GM19025 (cell line): ENCODE results near the gene ACOT11.
"Not testable (repeated sequence)": the region's sequence is repeated elsewhere in the genome, so short reads cannot be mapped to it uniquely, and the experiment has no call there.

Experiments used
- ATAC-seq: cut with Tn5 transposase; IDR thresholded peaks from one replicate; pipeline ENCODE4 v1.9.1; 2021; ENCODE audit warnings: mild to moderate bottlenecking, low read depth, moderate library complexity; ENCODE audit not compliant: unreplicated experiment

The ACOT11 gene

DNA sequence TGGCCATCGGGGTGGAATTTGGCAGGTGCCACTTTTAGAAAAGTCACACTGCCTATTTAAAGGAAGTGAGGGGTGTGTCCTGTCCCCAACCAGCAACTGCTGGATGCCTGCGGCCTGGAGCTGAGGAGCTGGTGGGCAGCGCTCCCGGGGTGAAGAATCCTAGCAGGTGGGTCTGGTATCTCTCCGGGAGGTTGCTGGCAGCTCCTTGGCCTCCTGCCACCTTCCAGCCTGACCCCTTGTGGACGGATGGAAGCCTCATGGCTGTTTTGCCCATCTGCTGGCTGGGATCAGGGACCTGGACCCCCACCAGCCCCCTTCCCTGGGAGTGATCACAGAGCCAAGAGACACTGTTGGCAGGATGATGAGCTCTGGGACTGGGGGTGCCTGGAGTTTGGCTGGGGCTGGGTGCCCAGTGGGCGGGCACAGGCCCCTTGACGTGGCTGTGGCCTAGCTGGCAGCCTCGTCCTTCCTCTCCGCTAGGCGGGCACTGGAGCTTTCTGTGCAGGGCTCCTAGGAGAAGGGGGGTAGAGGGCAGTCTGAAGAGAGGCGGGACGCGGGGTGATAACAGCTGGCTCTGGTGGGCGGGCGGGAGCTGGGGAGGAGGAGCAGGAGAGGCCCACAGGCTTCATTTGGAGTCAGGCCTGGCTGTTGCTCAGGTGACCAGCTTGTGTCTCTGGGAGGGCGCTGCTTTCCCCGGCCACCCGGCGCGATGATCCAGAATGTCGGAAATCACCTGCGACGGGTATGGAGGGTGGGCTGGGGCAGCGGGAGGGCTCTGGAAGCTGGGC, at the start of gene ACOT11:
Gene ACOT11 (plus strand): TSS at position 628 of the 788 bp plus-strand sequence. CDS start 82 bp downstream, at position 710.
- ATAC-seq = no peak

DNA sequence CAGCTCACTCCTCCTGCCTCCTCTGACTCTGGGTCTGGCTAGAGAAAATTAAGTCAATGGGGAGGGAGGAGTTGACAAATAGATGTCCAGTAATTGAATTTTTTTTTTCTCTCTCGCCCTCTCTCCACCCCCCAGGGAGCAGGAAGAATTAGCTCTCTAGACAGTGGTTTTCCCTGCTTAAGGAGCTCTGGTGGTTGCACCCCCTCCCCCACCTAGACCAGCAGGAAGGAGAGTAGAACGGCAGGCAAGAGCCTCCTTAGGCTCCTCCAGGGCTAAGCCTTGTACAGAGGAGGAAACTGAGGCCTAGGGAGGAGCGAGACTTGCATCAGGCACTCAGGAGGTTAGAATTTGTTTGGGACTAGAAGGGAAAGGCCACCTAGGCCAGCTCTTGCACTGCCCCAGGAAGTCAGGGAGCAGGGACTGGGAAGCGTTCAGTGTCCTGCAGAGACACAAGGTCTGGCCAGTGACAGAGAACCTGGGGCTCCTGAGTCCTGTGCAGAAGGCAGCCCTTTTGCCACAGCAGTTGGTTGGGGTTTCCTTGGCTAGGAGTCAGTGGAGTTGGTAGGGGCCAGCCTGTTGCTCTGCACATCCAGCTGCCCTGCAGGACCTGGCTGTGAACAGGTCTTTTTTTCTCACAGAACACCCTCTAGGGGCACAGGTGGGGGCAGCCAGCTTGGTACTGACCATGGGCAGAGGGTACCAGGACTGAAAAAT, 49.5 kb upstream of the ACOT11 start:
- no peak for ATAC-seq

DNA sequence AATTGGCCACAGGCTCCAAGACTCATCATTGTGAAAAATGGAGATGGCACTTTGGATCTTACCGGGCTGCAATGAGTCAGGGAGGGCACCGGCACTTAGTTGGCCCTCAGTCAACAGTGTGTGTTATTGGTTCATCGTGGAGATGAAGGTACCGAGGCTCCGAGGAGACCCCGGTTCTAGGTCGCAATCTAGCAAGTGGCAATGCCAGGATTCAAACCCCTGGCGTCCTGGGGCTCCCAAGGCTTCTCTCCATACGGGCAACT, 49.0 kb upstream of the ACOT11 start:
- no peak for ATAC-seq

DNA sequence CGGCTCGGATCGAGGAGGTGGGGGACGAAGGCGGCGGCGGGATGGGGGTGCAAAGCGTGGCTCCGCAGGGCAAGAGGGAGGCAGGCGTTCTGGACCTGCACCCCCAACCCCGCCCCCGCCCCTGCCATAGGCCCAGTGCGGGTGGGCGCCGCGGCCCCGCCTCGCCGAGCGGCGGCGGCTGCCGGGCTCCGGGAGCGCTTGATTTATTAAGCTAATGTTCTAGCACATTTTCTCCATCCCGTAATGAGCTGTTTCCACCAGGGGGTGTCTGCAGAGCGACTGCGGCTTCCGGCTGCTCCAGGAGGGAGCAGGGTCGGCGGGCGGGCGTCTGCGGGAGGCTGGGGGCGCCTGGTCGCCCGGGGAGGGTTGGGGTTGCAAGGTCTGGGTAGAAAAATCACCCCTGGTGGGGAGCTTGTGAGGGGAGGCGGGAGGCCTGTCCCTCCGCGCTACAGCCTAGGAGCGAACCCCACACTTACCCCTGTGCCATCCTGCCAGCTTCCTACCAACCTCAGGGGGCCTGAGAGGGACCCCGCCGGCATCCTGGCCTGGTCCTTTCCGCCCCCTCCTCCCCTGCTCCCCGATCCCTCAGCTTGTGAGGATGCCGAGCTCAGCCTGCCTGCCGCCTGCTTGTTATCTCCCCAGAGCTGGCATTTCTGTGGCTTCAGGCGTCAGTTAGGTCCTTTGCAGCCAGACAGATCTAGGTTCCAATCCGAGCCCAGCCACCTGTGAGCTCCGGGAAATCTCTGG, 48.5 kb upstream of the ACOT11 start:
- no peak for ATAC-seq

DNA sequence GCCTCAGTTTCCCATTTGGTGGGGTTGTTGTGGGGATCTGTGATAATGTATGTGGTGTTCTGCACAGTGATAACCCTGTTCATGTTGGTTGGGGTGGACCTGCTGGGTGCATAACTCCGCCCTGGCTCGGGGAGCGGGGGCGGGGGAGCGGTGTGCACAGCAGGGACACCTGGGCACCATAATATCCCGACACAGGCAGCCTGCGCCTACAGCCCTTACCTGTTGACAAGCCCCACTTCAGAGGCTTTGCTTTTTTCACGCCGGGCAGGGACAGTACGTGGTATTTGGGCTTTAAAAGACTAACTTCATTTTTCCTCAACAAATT, 48.0 kb upstream of the ACOT11 start:
- no peak for ATAC-seq

DNA sequence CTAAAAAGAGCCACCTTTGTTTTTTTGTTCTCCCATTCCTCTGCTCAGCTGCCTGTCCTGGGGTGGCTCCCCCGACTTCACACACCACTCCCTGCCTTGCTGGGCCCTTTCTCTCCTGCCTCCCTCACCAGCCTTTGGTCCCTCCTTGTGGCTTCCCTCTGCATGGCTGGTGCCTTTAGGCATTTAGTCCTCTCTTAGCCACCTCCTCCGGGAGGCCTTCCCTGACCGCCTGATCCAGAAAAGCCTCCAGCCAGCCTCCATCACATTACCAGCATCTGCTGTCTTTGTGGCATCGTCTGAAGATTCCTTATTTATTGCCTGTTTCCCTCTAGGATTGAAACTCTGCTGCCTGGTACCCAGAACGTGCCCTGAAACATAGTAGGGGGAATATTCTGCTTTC, 46.2 kb upstream of the ACOT11 start:
- no peak for ATAC-seq

DNA sequence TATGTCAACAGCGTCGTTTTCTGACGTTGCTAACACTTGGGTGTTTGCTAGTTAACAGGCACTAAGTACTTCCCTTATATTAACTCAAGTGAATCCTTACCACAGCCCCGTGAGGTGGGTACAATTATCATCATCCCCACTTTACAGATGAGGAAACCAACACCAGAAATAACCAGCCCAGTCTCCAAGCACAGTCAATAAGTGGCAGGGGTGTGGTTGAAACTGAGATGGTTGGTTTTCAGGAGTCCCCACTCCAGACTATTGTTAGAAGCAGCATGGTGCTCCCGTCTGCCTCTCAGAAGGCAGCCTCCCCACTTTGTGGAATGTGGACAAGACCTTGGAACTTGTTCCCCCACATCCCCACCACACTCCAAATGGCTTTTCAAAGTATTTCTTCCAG, 45.7 kb upstream of the ACOT11 start:
- ATAC-seq = no peak

DNA sequence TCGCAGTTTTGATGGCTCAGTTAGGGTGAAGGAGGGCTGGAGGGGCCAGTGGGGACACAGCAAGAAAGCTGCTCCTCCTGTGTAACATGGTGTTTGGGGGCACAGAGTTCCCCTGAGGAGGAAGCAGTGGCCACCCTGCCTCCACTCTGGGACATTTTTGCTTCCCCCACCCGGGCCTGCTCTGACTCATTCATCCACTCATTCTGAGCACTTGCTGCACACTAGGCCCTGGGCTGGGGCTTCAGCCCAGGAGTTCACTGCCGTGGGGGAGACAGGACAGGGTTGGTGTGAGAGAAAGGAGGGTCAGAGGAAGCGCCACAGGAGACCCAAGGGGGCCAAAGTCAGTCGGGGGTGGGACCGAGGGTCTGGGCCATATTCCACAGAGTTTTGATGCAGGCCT, 41.4 kb upstream of the ACOT11 start:
- no peak for ATAC-seq

DNA sequence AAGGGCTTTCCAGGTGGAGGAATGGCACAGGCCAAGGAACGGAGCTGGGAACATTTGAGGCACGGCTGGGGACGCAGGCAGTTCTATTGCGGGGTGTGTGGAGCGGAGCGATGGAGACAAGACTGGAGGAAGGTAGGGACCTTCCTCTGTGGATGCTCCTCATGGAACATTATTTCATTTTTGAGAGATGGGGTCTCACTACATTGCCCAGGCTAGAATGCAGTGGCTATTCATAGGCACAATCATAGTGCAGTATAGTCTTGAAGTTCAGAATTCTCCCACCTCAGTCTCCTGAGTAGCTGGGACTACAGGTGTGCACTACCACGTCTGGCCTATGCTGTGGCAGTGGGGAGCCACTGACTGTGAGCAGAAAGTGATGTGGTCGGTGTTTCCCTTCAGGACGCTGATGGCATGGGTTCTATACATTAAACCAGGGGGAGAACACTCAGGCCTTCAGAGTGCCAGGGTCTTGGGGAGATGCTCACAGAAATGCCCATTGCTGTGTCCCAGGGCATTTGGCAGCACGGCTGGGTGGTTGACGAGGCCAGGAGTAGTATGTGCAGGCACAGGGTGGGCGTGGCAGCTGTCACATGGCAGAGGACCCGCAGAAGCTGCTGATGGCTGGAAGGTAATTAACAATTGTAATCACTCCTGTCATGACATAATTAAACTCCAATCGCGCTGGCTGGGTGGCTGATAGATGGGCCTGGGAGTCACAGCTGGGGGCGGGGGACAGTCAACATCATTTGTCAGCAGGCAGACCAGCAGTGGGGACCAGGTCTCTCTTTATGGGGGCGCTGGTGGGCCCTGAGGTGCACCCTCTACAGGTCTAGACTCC, 40.8 kb upstream of the ACOT11 start:
- no peak for ATAC-seq

DNA sequence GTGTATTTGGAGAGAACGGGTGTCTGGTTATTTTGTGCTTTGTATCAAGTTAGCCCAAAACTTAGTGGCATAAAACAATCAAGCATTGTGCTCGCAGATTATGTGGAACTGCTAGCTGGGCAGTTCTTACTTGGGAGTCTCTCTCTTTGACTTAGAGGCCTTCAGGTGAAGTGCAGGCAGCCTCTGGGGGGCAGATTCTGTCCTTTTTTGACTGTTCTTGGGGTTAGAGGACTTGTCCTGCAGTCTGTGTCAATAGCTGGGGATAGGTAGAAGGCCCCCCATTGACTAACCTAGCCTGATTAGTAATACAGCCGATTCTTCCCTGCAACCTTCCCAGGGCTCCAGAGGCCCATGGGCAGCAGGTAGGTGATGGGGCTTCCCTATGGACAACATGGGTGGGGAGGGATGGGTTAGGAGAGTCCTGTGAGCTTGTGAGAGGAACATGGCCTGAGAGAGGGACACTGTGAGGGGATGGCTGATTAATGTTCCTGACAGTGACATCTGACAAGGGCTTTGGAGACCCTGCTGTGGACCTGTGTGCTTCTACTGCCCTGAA, 37.2 kb upstream of the ACOT11 start:
- no peak for ATAC-seq

DNA sequence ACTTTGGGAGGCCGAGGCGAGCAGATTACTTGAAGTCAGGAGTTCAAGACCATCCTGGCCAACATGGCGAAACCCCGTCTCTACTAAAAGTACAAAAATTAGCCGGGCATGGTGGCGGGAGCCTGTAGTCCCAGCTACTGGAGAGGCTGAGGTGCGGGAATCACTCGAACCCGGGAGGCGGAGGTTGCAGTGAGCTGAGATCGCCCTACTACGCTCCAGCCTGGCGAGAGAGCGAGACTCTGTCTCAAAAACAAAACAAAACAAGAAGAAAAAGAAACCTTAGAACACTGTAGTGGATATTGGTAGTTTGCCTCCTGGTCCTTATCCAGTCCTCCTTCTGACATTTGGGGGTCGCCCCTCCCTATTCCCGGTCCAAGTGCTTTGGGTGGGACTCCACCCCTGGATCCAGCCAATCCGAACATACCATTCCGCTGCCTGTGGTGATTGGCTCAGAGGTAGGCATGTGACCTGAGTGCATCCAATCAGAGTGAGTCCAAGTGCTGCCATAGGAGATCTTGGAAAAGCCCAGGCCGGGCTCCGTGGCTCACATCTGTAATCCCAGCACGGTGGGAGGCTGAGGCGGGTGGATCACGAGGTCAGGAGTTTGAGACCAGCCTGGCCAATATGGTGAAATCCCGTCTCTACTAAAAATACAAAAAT, 34.0 kb upstream of the ACOT11 start:
- not testable (repeated sequence) for ATAC-seq

DNA sequence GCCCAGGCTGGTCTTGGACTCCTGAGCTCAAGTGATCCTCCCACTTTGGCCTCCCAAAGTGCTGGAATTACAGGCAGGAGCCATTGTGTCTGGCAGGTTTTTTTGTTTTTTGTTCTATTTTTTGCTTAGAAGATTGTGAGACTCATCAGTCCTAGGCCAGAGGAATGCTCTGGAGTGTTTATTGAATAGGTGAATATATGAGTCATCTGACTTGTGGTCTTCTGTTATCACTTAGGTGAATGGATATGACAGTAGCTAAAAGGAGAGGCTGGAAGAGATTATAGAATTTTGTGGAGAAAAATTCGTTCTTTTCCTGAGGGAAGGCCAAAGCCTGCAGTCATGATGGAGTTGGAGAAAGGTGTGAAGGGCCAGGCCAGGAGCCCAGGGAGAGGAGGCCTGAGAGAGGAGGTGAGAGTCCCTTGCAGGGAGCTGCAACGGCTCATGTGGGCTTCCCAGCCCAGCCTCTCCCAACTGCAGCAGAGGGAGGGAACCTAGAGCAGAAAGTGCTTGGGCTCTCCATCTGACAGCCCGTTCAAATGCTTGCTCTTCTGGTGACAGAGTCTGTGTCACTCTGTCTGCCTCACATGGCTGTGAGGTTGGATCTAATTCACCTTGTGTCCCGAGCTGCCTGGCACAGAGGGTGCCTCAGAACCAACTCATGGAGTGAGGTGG, 31.6 kb upstream of the ACOT11 start:
- ATAC-seq = no peak

DNA sequence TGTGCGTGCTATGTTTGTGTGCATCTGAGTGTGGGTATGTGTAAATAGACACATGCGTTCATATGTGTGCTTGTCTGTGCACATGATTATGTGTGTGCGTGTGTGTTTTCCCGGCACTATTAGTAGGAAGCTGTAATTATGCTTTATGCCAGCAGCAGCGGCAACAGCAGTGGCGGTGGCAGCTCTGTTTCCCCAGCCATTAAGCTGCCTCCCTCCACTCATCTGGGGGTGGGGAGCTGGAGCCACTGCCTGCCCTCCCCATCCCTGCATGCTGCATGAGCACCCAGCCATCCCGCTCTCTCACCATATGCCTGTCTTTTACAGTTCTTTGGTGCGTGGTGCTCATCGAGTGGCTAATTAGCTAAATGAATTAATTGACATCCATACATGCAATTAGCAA, 30.5 kb upstream of the ACOT11 start:
- no peak for ATAC-seq

DNA sequence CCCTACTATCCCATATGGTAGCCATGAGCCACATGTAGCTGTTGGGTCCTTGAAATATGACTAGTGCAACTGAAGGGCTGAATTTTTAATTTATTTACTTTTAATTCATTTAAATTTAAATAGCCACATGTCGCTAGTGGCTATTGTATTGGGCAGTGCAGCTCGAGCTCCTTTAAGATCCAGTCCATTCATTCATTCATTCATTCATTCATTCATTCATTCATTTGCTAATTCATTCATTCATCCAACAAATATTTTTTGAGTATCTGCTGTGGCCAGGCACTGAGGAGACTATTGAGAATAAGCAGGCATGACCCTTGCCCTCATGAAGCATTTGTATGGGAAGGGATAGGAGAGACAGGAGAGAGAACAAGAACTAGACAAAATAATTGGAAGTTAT, 29.5 kb upstream of the ACOT11 start:
- no peak for ATAC-seq

DNA sequence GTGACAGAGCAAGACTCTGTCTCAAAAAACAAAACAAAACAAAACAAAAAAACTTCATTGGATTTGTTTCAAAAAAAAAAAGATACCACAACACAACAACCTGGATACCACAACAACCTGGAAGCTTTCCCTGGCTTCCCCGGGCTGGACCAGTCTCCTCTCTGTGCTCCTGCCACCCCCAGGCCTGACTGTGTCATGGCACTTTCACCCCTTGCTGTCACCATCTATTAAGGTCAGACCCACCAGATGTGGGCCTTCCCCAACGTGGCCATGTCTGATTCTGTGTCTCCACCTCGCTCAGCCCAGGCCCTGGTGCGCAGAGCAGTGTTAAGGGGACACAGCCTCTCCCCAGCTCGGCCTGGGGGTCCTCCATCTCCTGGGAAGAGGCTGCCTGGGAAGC, 28.3 kb upstream of the ACOT11 start:
- no peak for ATAC-seq

DNA sequence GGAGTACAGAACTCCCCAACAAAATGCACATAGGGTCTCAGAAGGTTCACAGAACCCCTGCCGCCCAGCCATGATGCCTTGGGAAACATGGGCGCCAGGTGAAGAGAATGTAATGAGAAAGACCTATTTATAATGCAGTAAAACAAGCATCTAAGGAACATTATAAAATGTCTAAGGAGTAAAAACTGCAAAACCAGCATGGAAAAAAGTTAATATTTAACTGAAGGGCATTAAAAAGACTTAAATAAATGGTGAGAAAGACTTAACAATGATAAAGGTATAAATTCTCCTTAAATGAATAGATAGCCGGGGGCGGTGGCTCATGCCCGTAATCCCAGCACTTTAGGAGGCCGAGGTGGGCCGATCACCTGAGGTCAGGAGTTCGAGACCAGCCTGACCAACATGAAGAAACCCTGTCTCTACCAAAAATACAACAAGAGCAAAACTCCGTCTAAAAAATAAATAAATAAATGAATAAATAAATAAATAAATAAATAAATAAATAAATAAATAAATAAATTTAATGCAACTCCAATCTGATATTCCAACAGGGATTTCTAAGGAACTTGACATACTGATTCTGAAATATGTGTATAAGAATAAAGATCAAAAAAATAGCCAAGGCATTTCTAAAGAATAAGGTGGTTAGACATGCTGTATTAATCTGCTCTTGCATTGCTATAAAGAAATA, 27.3 kb upstream of the ACOT11 start:
- no peak for ATAC-seq

DNA sequence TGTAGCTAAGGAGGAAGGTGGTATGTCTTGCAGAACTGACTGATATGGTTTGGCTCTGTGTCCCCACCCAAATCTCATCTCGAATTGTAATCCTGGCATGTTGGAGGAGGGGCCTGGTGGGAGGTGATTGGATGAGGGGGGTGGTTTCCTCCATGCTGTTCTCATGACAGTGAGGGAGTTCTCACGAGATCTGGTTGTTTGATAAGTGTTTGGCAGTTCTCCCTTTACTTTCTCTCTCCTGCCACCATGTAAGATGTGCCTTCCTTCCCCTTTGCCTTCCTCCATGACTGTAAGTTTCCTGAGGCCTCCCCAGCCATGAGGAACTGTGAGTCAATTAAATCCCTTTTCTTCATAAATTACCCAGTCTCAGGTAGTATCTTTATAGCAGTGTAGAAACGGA, 21.5 kb upstream of the ACOT11 start:
- not testable (repeated sequence) for ATAC-seq

DNA sequence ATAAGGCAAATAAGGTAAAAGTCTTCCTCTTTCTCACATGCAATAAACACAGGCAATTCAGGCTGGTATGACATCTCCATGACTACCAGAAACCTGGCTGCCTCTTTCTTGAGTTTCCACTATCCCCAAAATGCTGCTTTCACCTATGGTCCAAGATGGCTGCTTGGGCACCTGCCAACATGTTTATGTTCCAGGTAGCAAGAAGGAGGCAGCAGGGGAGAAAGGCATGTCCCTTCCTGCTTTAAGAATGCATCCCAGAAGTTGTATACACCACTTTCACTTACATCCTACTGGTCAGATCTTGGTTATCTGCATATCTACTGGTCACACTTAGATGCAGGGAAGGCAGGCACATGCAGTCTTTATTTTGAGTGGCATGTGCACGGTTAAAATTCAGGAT, 19.4 kb upstream of the ACOT11 start:
- no peak for ATAC-seq

DNA sequence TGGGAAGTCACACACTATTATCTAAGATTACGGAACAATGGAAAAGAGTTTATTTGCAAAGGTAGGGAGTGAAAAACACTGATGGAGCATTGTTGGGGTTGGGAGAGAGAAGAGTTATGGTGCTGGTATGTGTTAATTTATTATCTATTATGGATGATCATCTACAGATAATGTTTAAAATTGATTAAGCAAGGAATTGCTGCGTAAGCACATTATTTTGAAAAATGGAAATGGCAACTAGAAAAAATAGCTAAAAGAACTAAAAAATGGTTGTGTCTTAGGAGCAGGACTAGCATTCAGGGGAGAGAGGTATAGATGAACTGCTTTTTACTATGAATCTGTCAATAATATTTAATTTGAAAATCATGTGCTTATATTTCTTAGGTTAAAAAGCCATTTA, 16.0 kb upstream of the ACOT11 start:
- no peak for ATAC-seq
